Endothelial cell of umbilical vein (primary cell): ENCODE results near the gene NTN1.

Source experiments
- EZH2 ChIP-seq: IDR thresholded peaks from 2 replicates; pipeline ENCODE4 v1.6.1; 2012; ENCODE audit warnings: borderline replicate concordance, low read depth, mild to moderate bottlenecking, moderate library complexity, low read length, inconsistent platforms; ENCODE audit not compliant: severe bottlenecking
- FOS ChIP-seq: IDR thresholded peaks from 2 replicates; pipeline ENCODE4 v1.6.1; 2011; ENCODE audit warnings: mild to moderate bottlenecking, low read length, moderate library complexity, borderline replicate concordance; ENCODE audit not compliant: insufficient read depth
- GATA2 ChIP-seq: IDR thresholded peaks from 2 replicates; pipeline ENCODE4 v1.7.0; 2011; ENCODE audit warnings: low read depth, mild to moderate bottlenecking, moderate library complexity, mixed read lengths, low read length; ENCODE audit not compliant: insufficient read length, insufficient read depth
- JUN ChIP-seq: IDR thresholded peaks from 2 replicates; pipeline ENCODE4 v1.6.1; 2011; ENCODE audit warnings: borderline replicate concordance, low read depth; ENCODE audit not compliant: insufficient read length, insufficient read depth
- MYC ChIP-seq: IDR thresholded peaks from one replicate; pipeline ENCODE4 v1.6.1; 2011; ENCODE audit warnings: mild to moderate bottlenecking, low read depth, low read length
- POLR2A ChIP-seq: IDR thresholded peaks from 2 replicates; pipeline ENCODE4 v1.6.1; 2012; ENCODE audit warnings: low read depth, mild to moderate bottlenecking, control low read depth, low read length
- POLR2AphosphoS5 ChIP-seq: IDR thresholded peaks from 2 replicates; pipeline ENCODE4 v1.6.1; 2012; ENCODE audit warnings: low read depth, mild to moderate bottlenecking, control low read depth, low read length, moderate library complexity; ENCODE audit not compliant: insufficient read depth
- TF ChIP-seq, protein P1 (sequence below), 2 donors: IDR thresholded peaks; 1 replicate in 1 of 2; 2 replicates in 1 of 2; pipeline ENCODE4 v1.5.1; 2011; ENCODE audit warnings: low read length in 2 of 2, mild to moderate bottlenecking in 2 of 2, moderate library complexity in 2 of 2, control low read depth in 1 of 2, inconsistent platforms in 1 of 2, low read depth in 1 of 2; ENCODE audit not compliant: insufficient read depth in 1 of 2; ENCODE audit errors: extremely low read depth in 1 of 2
- TF ChIP-seq, protein P2 (sequence below): IDR thresholded peaks from 2 replicates; pipeline ENCODE4 v1.6.1; 2011; ENCODE audit not compliant: insufficient read depth, insufficient read length

DNA sequence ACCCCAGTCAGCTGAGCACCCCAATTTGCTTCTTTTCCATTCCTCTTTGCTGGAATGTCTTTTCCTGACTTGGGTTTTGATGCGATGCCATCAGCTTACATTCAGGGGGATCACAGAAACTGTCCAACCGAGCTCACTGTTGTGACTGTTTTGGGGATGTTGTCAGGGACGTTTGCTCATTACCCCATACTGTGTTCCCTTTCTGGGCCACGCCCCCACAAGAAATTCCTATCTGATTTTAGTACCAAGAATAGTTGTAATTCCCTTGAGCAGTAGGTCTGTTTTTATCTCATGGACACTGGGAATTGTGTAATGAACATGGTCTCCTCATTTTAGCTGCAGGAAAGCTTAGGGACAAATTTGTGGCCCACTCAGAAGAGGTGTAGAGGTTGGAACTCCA, 2.6 kb upstream of the NTN1 start:
- TF ChIP-seq EZH2, result no peak
- TF ChIP-seq, protein P1, sequence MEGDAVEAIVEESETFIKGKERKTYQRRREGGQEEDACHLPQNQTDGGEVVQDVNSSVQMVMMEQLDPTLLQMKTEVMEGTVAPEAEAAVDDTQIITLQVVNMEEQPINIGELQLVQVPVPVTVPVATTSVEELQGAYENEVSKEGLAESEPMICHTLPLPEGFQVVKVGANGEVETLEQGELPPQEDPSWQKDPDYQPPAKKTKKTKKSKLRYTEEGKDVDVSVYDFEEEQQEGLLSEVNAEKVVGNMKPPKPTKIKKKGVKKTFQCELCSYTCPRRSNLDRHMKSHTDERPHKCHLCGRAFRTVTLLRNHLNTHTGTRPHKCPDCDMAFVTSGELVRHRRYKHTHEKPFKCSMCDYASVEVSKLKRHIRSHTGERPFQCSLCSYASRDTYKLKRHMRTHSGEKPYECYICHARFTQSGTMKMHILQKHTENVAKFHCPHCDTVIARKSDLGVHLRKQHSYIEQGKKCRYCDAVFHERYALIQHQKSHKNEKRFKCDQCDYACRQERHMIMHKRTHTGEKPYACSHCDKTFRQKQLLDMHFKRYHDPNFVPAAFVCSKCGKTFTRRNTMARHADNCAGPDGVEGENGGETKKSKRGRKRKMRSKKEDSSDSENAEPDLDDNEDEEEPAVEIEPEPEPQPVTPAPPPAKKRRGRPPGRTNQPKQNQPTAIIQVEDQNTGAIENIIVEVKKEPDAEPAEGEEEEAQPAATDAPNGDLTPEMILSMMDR (IDR thresholded peaks at IDR 0.05; ENCODE audit: extremely low read depth in 1 of 2, insufficient read depth in 1 of 2, low read depth in 1 of 2, low read length in 2 of 2), result no peak
- TF ChIP-seq POLR2A, result no peak
- no peak for TF ChIP-seq POLR2AphosphoS5
- TF ChIP-seq JUN, result no peak
- TF ChIP-seq FOS, result no peak
- no peak for TF ChIP-seq GATA2
- TF ChIP-seq, protein P2, sequence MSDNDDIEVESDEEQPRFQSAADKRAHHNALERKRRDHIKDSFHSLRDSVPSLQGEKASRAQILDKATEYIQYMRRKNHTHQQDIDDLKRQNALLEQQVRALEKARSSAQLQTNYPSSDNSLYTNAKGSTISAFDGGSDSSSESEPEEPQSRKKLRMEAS, result no peak
- TF ChIP-seq MYC, result no peak
